Fibroblast of lung (primary cell): Measurements from ENCODE around the gene TMEM255B. TPM values are rescaled to one million over a fixed set of nuclear protein-coding genes. Genes with fewer than 3 reads are reported as not detected.
A peak's percentile ranks its signal among the peaks of the same experiment; 100 is the strongest.

ENCODE experiments used
- DNase-seq, 2 donors: peaks; one replicate each; pipeline versions ENCODE4 v3.0.0 to v3.0.0-alpha.2; 2010; ENCODE audit warnings: low read depth in 2 of 2
- H2AFZ ChIP-seq: 2 replicates; pipeline ENCODE4 v1.5.1; 2012; ENCODE audit warnings: low read length, control low read depth, inconsistent platforms
- H3K27ac ChIP-seq: 2 replicates; pipeline ENCODE4 v1.5.1; 2011; ENCODE audit warnings: low read length, control low read depth; ENCODE audit not compliant: insufficient read depth
- H3K27me3 ChIP-seq: 2 replicates; pipeline ENCODE4 v1.5.1; 2011; ENCODE audit warnings: mild to moderate bottlenecking, low read length; ENCODE audit not compliant: control insufficient read depth, insufficient read depth
- H3K36me3 ChIP-seq: 2 replicates; pipeline ENCODE4 v1.5.1; 2011; ENCODE audit warnings: low read length; ENCODE audit not compliant: control insufficient read depth, insufficient read depth
- H3K4me1 ChIP-seq: 2 replicates; pipeline ENCODE4 v1.5.1; 2011; ENCODE audit warnings: low read length; ENCODE audit not compliant: control insufficient read depth, insufficient read depth; ENCODE audit errors: extremely low read depth
- H3K4me2 ChIP-seq: 2 replicates; pipeline ENCODE4 v1.5.1; 2011; ENCODE audit warnings: low read length, control low read depth; ENCODE audit not compliant: insufficient read depth; ENCODE audit errors: extremely low read depth
- H3K4me3 ChIP-seq, 4 experiments: fragments of 200-600 bp in 1 of 4; sonication (generic) in 1 of 4; replicated peaks in 1 of 4; 2 replicates each; pipeline ENCODE4 v1.5.1; 2011 to 2016; ENCODE audit warnings: low read length in 4 of 4, low read depth in 3 of 4, mild to moderate bottlenecking in 3 of 4, control low read depth in 2 of 4, inconsistent platforms in 1 of 4, mixed read lengths in 1 of 4; ENCODE audit not compliant: insufficient read depth in 1 of 4; ENCODE audit errors: control extremely low read depth in 1 of 4
- H3K79me2 ChIP-seq: 2 replicates; pipeline ENCODE4 v1.5.1; 2012; ENCODE audit warnings: mild to moderate bottlenecking, low read length, inconsistent platforms; ENCODE audit not compliant: control insufficient read depth, insufficient read depth
- H3K9ac ChIP-seq: 2 replicates; pipeline ENCODE4 v1.5.1; 2011; ENCODE audit warnings: mild to moderate bottlenecking, low read length, control low read depth; ENCODE audit not compliant: insufficient read depth
- H3K9me3 ChIP-seq: 2 replicates; pipeline ENCODE4 v1.5.1; 2012; ENCODE audit warnings: low read depth, low read length; ENCODE audit not compliant: control insufficient read depth, insufficient read depth
- H4K20me1 ChIP-seq: 2 replicates; pipeline ENCODE4 v1.5.1; 2011; ENCODE audit warnings: low read length; ENCODE audit not compliant: control insufficient read depth, insufficient read depth; ENCODE audit errors: extremely low read depth
- EZH2 ChIP-seq: IDR thresholded peaks from 2 replicates; pipeline ENCODE4 v1.5.1; 2012; ENCODE audit warnings: low read length, control low read depth, mild to moderate bottlenecking; ENCODE audit errors: missing control alignments
- polyA plus RNA-seq, 2 donors: library from polyadenylated mRNA; depleted of rRNA in 1 of 2; stranded (reverse) in 1 of 2; unstranded in 1 of 2; fragments of >200 nt; gene quantifications; 2 replicates each; pipeline ENCODE4 v1.2.1, GENCODE V29; 2011 to 2012; ENCODE audit warnings: missing spikeins in 1 of 2
- total RNA-seq: library from RNA; depleted of rRNA; stranded (reverse); fragments of >200 nt; gene quantifications from 2 replicates; pipeline ENCODE4 v1.2.1, GENCODE V29; 2014
- TF ChIP-seq, protein P1 (sequence below), 2 donors: IDR thresholded peaks in 1 of 2; conservative IDR thresholded peaks in 1 of 2; 1 replicate in 1 of 2; 2 replicates in 1 of 2; pipeline ENCODE4 v1.5.1; 2011 to 2012; ENCODE audit warnings: low read length in 2 of 2, control low read depth in 1 of 2, inconsistent platforms in 1 of 2, low read depth in 1 of 2, mild to moderate bottlenecking in 1 of 2

Gene TMEM255B
- total and polyA plus RNA-seq, 2 donors (not counting 1 experiment from before 2014, with no cell fraction given) = 2.4 to 10.4 TPM

DNA sequence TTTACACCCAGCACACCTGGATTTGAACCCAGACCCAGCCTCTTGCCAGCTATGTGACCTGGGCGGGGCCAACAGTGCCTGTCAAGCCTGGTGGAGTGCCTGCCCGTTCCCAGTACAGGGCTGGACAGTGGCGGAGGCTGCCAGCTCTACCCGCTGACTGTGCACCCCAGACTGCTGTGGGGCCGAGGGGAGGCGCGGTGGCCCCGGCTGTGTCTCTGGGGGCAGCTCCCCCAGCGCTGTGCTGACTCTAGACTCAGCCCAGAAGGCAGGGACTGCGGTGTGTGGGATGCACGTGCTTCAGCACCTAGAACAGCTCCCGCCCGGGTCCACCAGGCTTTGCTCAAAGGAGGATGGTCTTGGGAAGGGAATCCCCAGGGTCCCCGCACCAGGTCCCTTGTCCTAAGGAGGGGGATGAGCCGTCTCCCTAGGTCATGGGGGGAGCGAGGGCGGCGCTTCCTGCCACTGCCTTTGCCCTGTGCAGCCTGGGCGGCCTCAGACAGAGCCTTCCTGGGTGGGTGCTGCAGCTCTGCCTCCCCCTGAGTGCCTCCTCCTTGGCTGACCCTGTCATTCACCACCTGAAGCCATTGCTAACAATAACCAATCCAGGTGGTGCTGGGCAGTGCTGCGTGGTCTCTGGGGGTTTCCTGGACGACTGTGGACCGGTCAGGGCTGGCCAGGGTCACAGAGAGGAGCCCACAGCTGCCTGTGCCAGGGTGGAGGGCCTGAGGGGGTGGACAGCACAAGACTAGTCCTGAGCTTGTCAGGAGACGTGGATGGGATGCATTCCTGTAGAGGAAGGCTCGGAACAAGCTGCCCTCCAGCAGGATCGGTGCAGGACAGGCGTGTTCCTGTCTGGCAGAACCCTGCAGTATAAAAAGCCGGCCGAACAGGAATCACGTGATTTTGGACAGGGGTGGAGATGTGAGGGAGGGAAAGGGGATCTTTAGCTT is 18.6 kb downstream of the TMEM255B start:
- peak; percentile 16 to 29 for DNase-seq

DNA sequence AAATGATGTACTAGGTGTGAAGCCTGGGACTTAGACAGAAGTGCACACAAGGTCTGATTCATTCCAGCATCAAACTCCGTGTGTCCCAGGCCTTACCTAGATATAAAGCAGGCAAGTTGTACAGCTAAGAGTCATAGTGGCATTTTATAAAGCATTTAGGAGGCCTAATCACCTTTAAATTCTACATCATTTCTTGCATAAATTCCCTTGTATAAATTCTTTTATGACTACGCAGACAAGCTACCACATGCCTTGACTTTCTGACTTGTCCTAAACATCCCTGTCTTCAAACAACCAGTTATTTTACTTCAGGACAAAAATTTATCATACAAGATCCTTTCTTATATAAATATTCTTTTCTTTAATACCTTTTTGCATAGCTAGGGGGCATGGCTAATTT is 22.5 kb downstream of the TMEM255B start:
- peaks cover 2% of the 10 kb centered on the region for H3K9me3 ChIP-seq
- no peak overlapping the region for H3K4me2 ChIP-seq
- no peak overlapping the region for H3K9ac ChIP-seq
- H4K20me1 ChIP-seq = no peaks in the 10 kb centered on the region
- H3K27ac ChIP-seq = no peak overlapping the region
- H3K36me3 ChIP-seq = no peaks in the 10 kb centered on the region
- DNase-seq = no peak
- H3K27me3 ChIP-seq = no peaks in the 10 kb centered on the region
- no peak overlapping the region for H3K4me3 ChIP-seq
- TF ChIP-seq, protein P1, sequence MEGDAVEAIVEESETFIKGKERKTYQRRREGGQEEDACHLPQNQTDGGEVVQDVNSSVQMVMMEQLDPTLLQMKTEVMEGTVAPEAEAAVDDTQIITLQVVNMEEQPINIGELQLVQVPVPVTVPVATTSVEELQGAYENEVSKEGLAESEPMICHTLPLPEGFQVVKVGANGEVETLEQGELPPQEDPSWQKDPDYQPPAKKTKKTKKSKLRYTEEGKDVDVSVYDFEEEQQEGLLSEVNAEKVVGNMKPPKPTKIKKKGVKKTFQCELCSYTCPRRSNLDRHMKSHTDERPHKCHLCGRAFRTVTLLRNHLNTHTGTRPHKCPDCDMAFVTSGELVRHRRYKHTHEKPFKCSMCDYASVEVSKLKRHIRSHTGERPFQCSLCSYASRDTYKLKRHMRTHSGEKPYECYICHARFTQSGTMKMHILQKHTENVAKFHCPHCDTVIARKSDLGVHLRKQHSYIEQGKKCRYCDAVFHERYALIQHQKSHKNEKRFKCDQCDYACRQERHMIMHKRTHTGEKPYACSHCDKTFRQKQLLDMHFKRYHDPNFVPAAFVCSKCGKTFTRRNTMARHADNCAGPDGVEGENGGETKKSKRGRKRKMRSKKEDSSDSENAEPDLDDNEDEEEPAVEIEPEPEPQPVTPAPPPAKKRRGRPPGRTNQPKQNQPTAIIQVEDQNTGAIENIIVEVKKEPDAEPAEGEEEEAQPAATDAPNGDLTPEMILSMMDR (conservative IDR thresholded peaks at IDR 0.05 in 1 of 2, IDR thresholded peaks at IDR 0.05 in 1 of 2; ENCODE audit: low read depth in 1 of 2, low read length in 2 of 2) = no peak
- no peak for TF ChIP-seq EZH2
- no peaks in the 10 kb centered on the region for H3K79me2 ChIP-seq
- no peak overlapping the region for H2AFZ ChIP-seq
- peaks cover 4% of the 10 kb centered on the region for H3K4me1 ChIP-seq

More for the DNA sequence above, 18.6 kb downstream of the TMEM255B start:
- Histone ChIP-seq H2AFZ (no peak overlapping the region), H3K27ac (no peak overlapping the region), H4K20me1 (no peaks in the 10 kb centered on the region), H3K27me3 (no peaks in the 10 kb centered on the region), H3K4me3 (no peak overlapping the region), H3K9me3 (no peaks in the 10 kb centered on the region), H3K36me3 (no peaks in the 10 kb centered on the region), H3K4me2 (no peak overlapping the region), H3K79me2 (no peaks in the 10 kb centered on the region), H3K9ac (no peak overlapping the region), H3K4me1 (peaks cover 2% of the 10 kb centered on the region)
- TF ChIP-seq EZH2 = no peak
- TF ChIP-seq, protein P1 (conservative IDR thresholded peaks at IDR 0.05 in 1 of 2, IDR thresholded peaks at IDR 0.05 in 1 of 2; ENCODE audit: low read depth in 1 of 2, low read length in 2 of 2) = no peak

DNA sequence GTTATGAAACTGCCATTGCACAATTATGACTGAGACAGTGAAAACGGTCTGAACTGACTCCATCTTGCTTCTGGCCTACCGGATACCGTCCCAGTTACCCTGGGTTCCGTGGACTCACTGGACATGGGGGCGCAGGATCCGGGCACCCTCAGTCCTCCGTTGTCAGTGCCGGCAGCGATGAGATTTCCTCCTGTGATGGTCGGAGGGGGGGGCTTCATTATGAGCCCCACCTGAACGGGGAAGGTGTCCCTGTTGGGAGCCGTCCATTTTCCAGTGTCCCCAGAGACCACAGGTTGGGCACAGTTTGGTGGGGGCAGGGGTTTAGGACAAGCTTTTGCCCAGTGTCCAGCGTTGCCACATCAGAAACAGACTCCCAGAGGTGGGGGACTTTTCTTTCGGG is 23.4 kb downstream of the TMEM255B start:
- Histone ChIP-seq H3K27ac (no peak overlapping the region), H3K4me2 (no peak overlapping the region), H3K4me1 (peaks cover 4% of the 10 kb centered on the region), H3K36me3 (no peaks in the 10 kb centered on the region), H3K79me2 (no peaks in the 10 kb centered on the region), H3K9me3 (peaks cover 2% of the 10 kb centered on the region), H3K4me3 (no peak overlapping the region), H3K27me3 (no peaks in the 10 kb centered on the region), H4K20me1 (no peaks in the 10 kb centered on the region), H3K9ac (no peak overlapping the region), H2AFZ (no peak overlapping the region)
- TF ChIP-seq, protein P1 (conservative IDR thresholded peaks at IDR 0.05 in 1 of 2, IDR thresholded peaks at IDR 0.05 in 1 of 2; ENCODE audit: low read depth in 1 of 2, low read length in 2 of 2) = no peak
- TF ChIP-seq EZH2 = no peak
- no peak for DNase-seq
